Omental fat pad (tissue), 4 donors: ENCODE results near the gene SLC38A10. TPM values are rescaled to one million over a fixed set of nuclear protein-coding genes. Genes with fewer than 3 reads are reported as not detected.

ENCODE experiments used
- ATAC-seq: fragments of 150-250 bp; one replicate; pipeline ENCODE4 v1.9.1; 2016; ENCODE audit warnings: mild to moderate bottlenecking, moderate library complexity; ENCODE audit not compliant: low FRiP score
- DNase-seq: peaks from one replicate; pipeline ENCODE4 v3.0.0-alpha.2; 2019; ENCODE audit warnings: low spot score
- CTCF ChIP-seq, 3 donors: fragments of 450-650 bp; IDR thresholded peaks; one replicate each; pipeline ENCODE4 v1.5.1; 2016 to 2017; ENCODE audit warnings: antibody characterized with exemption in 3 of 3, mild to moderate bottlenecking in 3 of 3, moderate library complexity in 2 of 3
- total RNA-seq, 4 donors: library from RNA; depleted of rRNA; stranded (reverse); fragments of >200 nt; gene quantifications; one replicate each; pipeline ENCODE4 v1.1.0, GENCODE V29; 2016

Gene SLC38A10
- total RNA-seq, 4 donors from 2014 or later: 61.2 to 126 (median 75.6) TPM

GRCh38 chr17:81282141-81282540 is 13.0 kb downstream of the SLC38A10 start:
- ATAC-seq (no peak), DNase-seq (no peak)
- no peak for TF ChIP-seq CTCF (IDR thresholded peaks at IDR 0.05)

- ATAC-seq (no peak), DNase-seq (no peak)
- TF ChIP-seq CTCF (IDR thresholded peaks at IDR 0.05): no peak
Measured at GRCh38 chr17:81280571-81280970, 14.5 kb downstream of the SLC38A10 start.

- TF ChIP-seq CTCF (IDR thresholded peaks at IDR 0.05): no peak
- ATAC-seq (no peak), DNase-seq (no peak)
Measured at GRCh38 chr17:81279278-81280275, 15.5 kb downstream of the SLC38A10 start.

GRCh38 chr17:81278831-81279230 is 16.3 kb downstream of the SLC38A10 start:
- TF ChIP-seq CTCF (IDR thresholded peaks at IDR 0.05): no peak
- DNase-seq: no peak
- ATAC-seq: no peak

GRCh38 chr17:81277946-81278693 is 17.0 kb downstream of the SLC38A10 start:
- ATAC-seq: no peak
- DNase-seq: no peak
- no peak for TF ChIP-seq CTCF (IDR thresholded peaks at IDR 0.05)

GRCh38 chr17:81277421-81277820 is 17.7 kb downstream of the SLC38A10 start:
- DNase-seq (no peak), ATAC-seq (no peak)
- no peak for TF ChIP-seq CTCF (IDR thresholded peaks at IDR 0.05)
